Smooth muscle cell (in vitro differentiated cells): ENCODE results near the gene ACMSD. TPM values are rescaled to one million over a fixed set of nuclear protein-coding genes. Genes with fewer than 3 reads are reported as not detected.

Experiments used
- DNase-seq: peaks from one replicate; lab custom pipeline; 2025; ENCODE audit not compliant: unreplicated experiment; lab: John Stamatoyannopoulos, UW
- H2AFZ ChIP-seq: fragments of 200-600 bp; sonication (generic); 2 replicates; pipeline ENCODE4 v1.6.0; 2016; ENCODE audit warnings: antibody characterized with exemption, low read depth, mild to moderate bottlenecking
- H3F3A ChIP-seq: fragments of 200-600 bp; sonication (generic); 2 replicates; pipeline ENCODE4 v1.6.0; 2017; ENCODE audit warnings: antibody characterized with exemption, low read depth
- H3K27ac ChIP-seq: fragments of 200-600 bp; sonication (generic); 2 replicates; pipeline ENCODE4 v1.5.1; 2016; ENCODE audit warnings: low read depth, mild to moderate bottlenecking
- H3K27me3 ChIP-seq: fragments of 200-600 bp; sonication (generic); 2 replicates; pipeline ENCODE4 v1.6.1; 2016; ENCODE audit warnings: low read depth, mild to moderate bottlenecking
- H3K36me3 ChIP-seq: fragments of 200-600 bp; sonication (generic); 2 replicates; pipeline ENCODE4 v1.5.1; 2016; ENCODE audit warnings: low read depth
- H3K4me1 ChIP-seq: fragments of 200-600 bp; sonication (generic); 2 replicates; pipeline ENCODE4 v1.5.1; 2016; ENCODE audit warnings: low read depth
- H3K4me2 ChIP-seq: fragments of 200-600 bp; sonication (generic); 2 replicates; pipeline ENCODE4 v1.6.0; 2016; ENCODE audit warnings: mild to moderate bottlenecking
- H3K4me3 ChIP-seq: fragments of 200-600 bp; sonication (generic); 2 replicates; pipeline ENCODE4 v1.5.1; 2016; ENCODE audit warnings: mild to moderate bottlenecking
- H3K79me2 ChIP-seq: fragments of 200-600 bp; sonication (generic); 2 replicates; pipeline ENCODE4 v1.6.0; 2016; ENCODE audit warnings: low read depth, mild to moderate bottlenecking
- H3K9ac ChIP-seq: fragments of 200-600 bp; sonication (generic); 2 replicates; pipeline ENCODE4 v1.6.0; 2016; ENCODE audit warnings: low read depth
- H3K9me3 ChIP-seq: fragments of 200-600 bp; sonication (generic); replicated peaks from 2 replicates; pipeline ENCODE4 v1.5.1; 2016; ENCODE audit warnings: low read depth
- H4K20me1 ChIP-seq: fragments of 200-600 bp; sonication (generic); 2 replicates; pipeline ENCODE4 v1.6.0; 2016; ENCODE audit warnings: low read depth
- WGBS: methylation state at CpG from one replicate; pipeline ENCODE4 v1.1.7; 2016; ENCODE audit warnings: low lambda C conversion rate; 5-methylcytosine and 5-hydroxymethylcytosine counted together
- microRNA-seq: library from miRNA; unstranded; fragments of <30 nt; microRNA quantifications from one replicate; pipeline ENCODE4, GENCODE V29; 2016; ENCODE audit warnings: borderline number of aligned reads
- polyA plus RNA-seq: library from polyadenylated mRNA; unstranded; fragments of >200 nt; fragmentation: Nextera tagmentation; extraction: Ambion mirVana; gene quantifications from 2 replicates; pipeline ENCODE4 v1.2.1, GENCODE V29; 2016
- small RNA-seq: library from RNA; depleted of rRNA; stranded (forward); fragments of <200 nt; gene quantifications from one replicate; pipeline ENCODE3, GENCODE V24; 2014
- total RNA-seq: library from RNA; depleted of rRNA; stranded (reverse); fragments of >200 nt; gene quantifications from 2 replicates; pipeline ENCODE4 v1.2.3, GENCODE V29; 2014
- TF ChIP-seq, protein P1 (sequence below): fragments of 200-600 bp; sonication (generic); IDR thresholded peaks from 2 replicates; pipeline ENCODE4 v1.5.1; 2017; ENCODE audit warnings: borderline replicate concordance, mild to moderate bottlenecking, antibody characterized with exemption; ENCODE audit not compliant: insufficient read depth, poor library complexity, severe bottlenecking

Gene ACMSD
- total and polyA plus RNA-seq, 2 experiments from 2014 or later: not detected

- peaks cover 4% of the 10 kb centered on the region for H3F3A ChIP-seq
- H3K9ac ChIP-seq: no peak overlapping the region
- H4K20me1 ChIP-seq: peaks cover 71% of the 10 kb centered on the region
- DNase-seq: no peak
- H3K36me3 ChIP-seq: peaks cover 46% of the 10 kb centered on the region
- H3K27ac ChIP-seq: no peak overlapping the region
- H3K4me3 ChIP-seq: no peak overlapping the region
- H3K9me3 ChIP-seq: no peaks in the 10 kb centered on the region
- WGBS: 99% methylated on average over 2 of the region's 2 CpGs
- H3K27me3 ChIP-seq: no peaks in the 10 kb centered on the region
- H3K79me2 ChIP-seq: peaks cover 23% of the 10 kb centered on the region
- no peak overlapping the region for H2AFZ ChIP-seq
- TF ChIP-seq, protein P1, sequence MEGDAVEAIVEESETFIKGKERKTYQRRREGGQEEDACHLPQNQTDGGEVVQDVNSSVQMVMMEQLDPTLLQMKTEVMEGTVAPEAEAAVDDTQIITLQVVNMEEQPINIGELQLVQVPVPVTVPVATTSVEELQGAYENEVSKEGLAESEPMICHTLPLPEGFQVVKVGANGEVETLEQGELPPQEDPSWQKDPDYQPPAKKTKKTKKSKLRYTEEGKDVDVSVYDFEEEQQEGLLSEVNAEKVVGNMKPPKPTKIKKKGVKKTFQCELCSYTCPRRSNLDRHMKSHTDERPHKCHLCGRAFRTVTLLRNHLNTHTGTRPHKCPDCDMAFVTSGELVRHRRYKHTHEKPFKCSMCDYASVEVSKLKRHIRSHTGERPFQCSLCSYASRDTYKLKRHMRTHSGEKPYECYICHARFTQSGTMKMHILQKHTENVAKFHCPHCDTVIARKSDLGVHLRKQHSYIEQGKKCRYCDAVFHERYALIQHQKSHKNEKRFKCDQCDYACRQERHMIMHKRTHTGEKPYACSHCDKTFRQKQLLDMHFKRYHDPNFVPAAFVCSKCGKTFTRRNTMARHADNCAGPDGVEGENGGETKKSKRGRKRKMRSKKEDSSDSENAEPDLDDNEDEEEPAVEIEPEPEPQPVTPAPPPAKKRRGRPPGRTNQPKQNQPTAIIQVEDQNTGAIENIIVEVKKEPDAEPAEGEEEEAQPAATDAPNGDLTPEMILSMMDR: no peak
- no peak overlapping the region for H3K4me2 ChIP-seq
- H3K4me1 ChIP-seq: no peaks in the 10 kb centered on the region
These were observed 112.5 kb downstream of the ACMSD start for GRCh38 chr2:134950886-134951285.

Small RNAs within 50 kb of the gene (microRNA-seq; reads per million reads assigned to microRNA genes)
- not detected for gene MIR5590

Small RNAs within 50 kb of the gene (small RNA-seq; reads per million reads assigned to genes)
- not detected for gene AC110620.1
- gene MIR5590: not detected

Other genes starting within 250 kb of the ACMSD start
- not detected in 2 replicates for gene TMEM163, start 119.6 kb upstream of the ACMSD start, total RNA-seq
- 0.20 and 0.31 TPM in 2 replicates for gene TMEM163, start 119.6 kb upstream of the ACMSD start, polyA plus RNA-seq
- 45.8 and 74.2 TPM in 2 replicates for gene CCNT2, start 80.2 kb downstream of the ACMSD start, total RNA-seq
- gene CCNT2, start 80.2 kb downstream of the ACMSD start, polyA plus RNA-seq: 16.1 and 20.0 TPM in 2 replicates
- not detected in 2 replicates for gene MAP3K19, start 208.8 kb downstream of the ACMSD start, total RNA-seq
- gene MAP3K19, start 208.8 kb downstream of the ACMSD start, polyA plus RNA-seq: 0.14 TPM in 1 of 2 replicates, not detected in the other
- 39.8 and 58.5 TPM in 2 replicates for gene RAB3GAP1, start 213.7 kb downstream of the ACMSD start, total RNA-seq
- gene RAB3GAP1, start 213.7 kb downstream of the ACMSD start, polyA plus RNA-seq: 14.6 and 18.3 TPM in 2 replicates